WTC11 (cell line): Measurements from ENCODE around the gene LDLR. TPM values are rescaled to one million over a fixed set of nuclear protein-coding genes. Genes with fewer than 3 reads are reported as not detected.

Experiments
- ATAC-seq: fragments of 200-7000 bp; cut with Tn5 transposase; 2 replicates; pipeline ENCODE4 v1.10.0; 2021; ENCODE audit warnings: mild to moderate bottlenecking, moderate library complexity
- CTCF ChIA-PET: fragments of 300-600 bp; sonication (Branson Sonifier 250); formaldehyde crosslinking; loops from one replicate; lab custom pipeline; 2021; ENCODE audit warnings: antibody characterized with exemption; lab: Charles Lee
- POLR2A ChIA-PET: fragments of 350-600 bp; sonication (Branson Sonifier 250); formaldehyde crosslinking; loops from one replicate; lab custom pipeline; 2021; ENCODE audit warnings: antibody characterized with exemption; lab: Charles Lee
- DNase-seq: peaks from one replicate; pipeline ENCODE4 v3.0.0; 2021; ENCODE audit warnings: low spot score
- H3K27ac Mint-ChIP-seq: 2 replicates; pipeline ENCODE4 v1.8.0; 2021; ENCODE audit warnings: mixed read lengths
- H3K27me3 Mint-ChIP-seq: 2 replicates; pipeline ENCODE4 v1.8.0; 2021; ENCODE audit warnings: low read depth, mild to moderate bottlenecking, moderate library complexity, mixed read lengths
- H3K36me3 Mint-ChIP-seq: 2 replicates; pipeline ENCODE4 v1.8.0; 2021; ENCODE audit warnings: mixed read lengths
- H3K4me1 Mint-ChIP-seq: 2 replicates; pipeline ENCODE4 v1.8.0; 2022; ENCODE audit warnings: mixed read lengths
- H3K4me3 Mint-ChIP-seq: 2 replicates; pipeline ENCODE4 v1.8.0; 2021; ENCODE audit warnings: mild to moderate bottlenecking, moderate library complexity, mixed read lengths
- H3K9me3 Mint-ChIP-seq: 2 replicates; pipeline ENCODE4 v1.8.0; 2021; ENCODE audit warnings: mixed read lengths
- AFF4 ChIP-seq: sonication (generic); formaldehyde crosslinking; IDR thresholded peaks from 2 replicates; pipeline ENCODE4 v1.8.1; 2023; ENCODE audit warnings: mild to moderate bottlenecking, missing genetic modification reagents, borderline replicate concordance
- ARID4B ChIP-seq: sonication (generic); formaldehyde crosslinking; IDR thresholded peaks from 2 replicates; pipeline ENCODE4 v1.8.0; 2023; ENCODE audit warnings: missing genetic modification reagents, mild to moderate bottlenecking, borderline replicate concordance
- ATF1 ChIP-seq: sonication (generic); formaldehyde crosslinking; IDR thresholded peaks from 2 replicates; pipeline ENCODE4 v1.8.1; 2023; ENCODE audit warnings: mild to moderate bottlenecking, moderate library complexity, missing genetic modification reagents
- ATF3 ChIP-seq: sonication (generic); formaldehyde crosslinking; conservative IDR thresholded peaks from 2 replicates; pipeline ENCODE4 v1.8.1; 2022; ENCODE audit warnings: mild to moderate bottlenecking, missing genetic modification reagents
- CREB1 ChIP-seq: sonication (generic); formaldehyde crosslinking; IDR thresholded peaks from 2 replicates; pipeline ENCODE4 v1.8.0; 2023; ENCODE audit warnings: mild to moderate bottlenecking, missing genetic modification reagents
- EMX1 ChIP-seq: fragments of 250-450 bp; sonication (Bioruptor Pico); IDR thresholded peaks from 2 replicates; pipeline ENCODE4 v1.8.0; 2021; ENCODE audit warnings: mild to moderate bottlenecking
- GRHL2 ChIP-seq: fragments of 250-450 bp; sonication (Bioruptor Pico); IDR thresholded peaks from 2 replicates; pipeline ENCODE4 v1.8.0; 2022; ENCODE audit warnings: mild to moderate bottlenecking, moderate library complexity; ENCODE audit not compliant: insufficient replicate concordance, severe bottlenecking
- GTF2I ChIP-seq: fragments of 250-450 bp; sonication (Bioruptor Pico); conservative IDR thresholded peaks from 2 replicates; pipeline ENCODE4 v1.4.0; 2021; ENCODE audit warnings: mild to moderate bottlenecking
- IRF1 ChIP-seq: sonication (generic); formaldehyde crosslinking; IDR thresholded peaks from 2 replicates; pipeline ENCODE4 v1.8.0; 2023; ENCODE audit warnings: missing genetic modification reagents
- NFE2L1 ChIP-seq: sonication (generic); formaldehyde crosslinking; IDR thresholded peaks from 2 replicates; pipeline ENCODE4 v1.8.1; 2023; ENCODE audit warnings: missing genetic modification reagents
- TEAD1 ChIP-seq: sonication (generic); formaldehyde crosslinking; IDR thresholded peaks from 2 replicates; pipeline ENCODE4 v1.8.0; 2022; ENCODE audit warnings: mild to moderate bottlenecking, missing genetic modification reagents
- TP53 ChIP-seq: sonication (generic); formaldehyde crosslinking; IDR thresholded peaks from 2 replicates; pipeline ENCODE4 v1.8.1; 2023; ENCODE audit warnings: mild to moderate bottlenecking, missing genetic modification reagents
- ZBTB43 ChIP-seq: sonication (generic); formaldehyde crosslinking; IDR thresholded peaks from 2 replicates; pipeline ENCODE4 v1.8.1; 2023; ENCODE audit warnings: mild to moderate bottlenecking, missing genetic modification reagents
- ZNF121 ChIP-seq: sonication (generic); formaldehyde crosslinking; IDR thresholded peaks from 2 replicates; pipeline ENCODE4 v1.8.0; 2023; ENCODE audit warnings: missing genetic modification reagents
- total RNA-seq: library from RNA; stranded (reverse); gene quantifications from 3 replicates; pipeline ENCODE4 v1.2.3, GENCODE V29; 2021

The LDLR gene
- total RNA-seq, 1 experiment from 2014 or later = 98.9 TPM

- TF ChIP-seq AFF4 (CRISPR knock-in tag) (no peak), ZBTB43 (no peak), IRF1 (CRISPR knock-in tag) (no peak), ATF3 (CRISPR knock-in tag) (no peak)
Observed at GRCh38 chr19:11106477-11106876, 17.2 kb downstream of the LDLR start (continued).

GRCh38 chr19:11108746-11109145 lies 19.5 kb downstream of the LDLR start:
- Mint-ChIP-seq H3K9me3 (no peaks in the 10 kb centered on the region), H3K27ac (no peak overlapping the region), H3K4me3 (no peak overlapping the region), H3K36me3 (peaks cover 85% of the 10 kb centered on the region), H3K27me3 (no peaks in the 10 kb centered on the region), H3K4me1 (no peaks in the 10 kb centered on the region)
- ChIA-PET CTCF (interaction anchor here (1.7 kb wide), 1 partner anchor 17 kb away, joined by 5 read pairs; no protein-coding TSS in a partner anchor), POLR2A (no interaction called here)
- ATAC-seq (no peak), DNase-seq (no peak)
- TF ChIP-seq GTF2I (CRISPR knock-in tag) (no peak), AFF4 (CRISPR knock-in tag) (no peak)

GRCh38 chr19:11111117-11111770 lies 22.0 kb downstream of the LDLR start:
- H3K4me1 Mint-ChIP-seq = no peaks in the 10 kb centered on the region
- H3K9me3 Mint-ChIP-seq = no peaks in the 10 kb centered on the region
- ChIA-PET CTCF (no interaction called here), POLR2A (no interaction called here)
- H3K36me3 Mint-ChIP-seq = peaks cover 85% of the 10 kb centered on the region
- H3K27me3 Mint-ChIP-seq = no peaks in the 10 kb centered on the region
- DNase-seq = no peak
- no peak overlapping the region for H3K4me3 Mint-ChIP-seq
- H3K27ac Mint-ChIP-seq = no peak overlapping the region
- no peak for ATAC-seq
- TF ChIP-seq EMX1 (CRISPR knock-in tag) (no peak), ATF1 (CRISPR knock-in tag) (no peak), CREB1 (CRISPR knock-in tag) (no peak), NFE2L1 (CRISPR knock-in tag) (no peak), ZNF121 (CRISPR knock-in tag) (no peak), ARID4B (CRISPR knock-in tag) (no peak), TEAD1 (CRISPR knock-in tag) (no peak), TP53 (CRISPR knock-in tag) (no peak), GRHL2 (no peak)
